Epithelial cell of prostate (primary cell): ENCODE data around the gene NUDT8.
"Not testable (repeated sequence)": the region's sequence is repeated elsewhere in the genome, so short reads cannot be mapped to it uniquely, and the experiment has no call there.

ENCODE experiments used
- DNase-seq: peaks from one replicate; pipeline ENCODE4 v3.0.0-alpha.2; 2011; ENCODE audit warnings: low read depth, low spot score
- H3K27ac ChIP-seq: fragments of 450-650 bp; 2 replicates; pipeline ENCODE4 v1.5.1; 2017; ENCODE audit warnings: mild to moderate bottlenecking

NUDT8 gene

DNA sequence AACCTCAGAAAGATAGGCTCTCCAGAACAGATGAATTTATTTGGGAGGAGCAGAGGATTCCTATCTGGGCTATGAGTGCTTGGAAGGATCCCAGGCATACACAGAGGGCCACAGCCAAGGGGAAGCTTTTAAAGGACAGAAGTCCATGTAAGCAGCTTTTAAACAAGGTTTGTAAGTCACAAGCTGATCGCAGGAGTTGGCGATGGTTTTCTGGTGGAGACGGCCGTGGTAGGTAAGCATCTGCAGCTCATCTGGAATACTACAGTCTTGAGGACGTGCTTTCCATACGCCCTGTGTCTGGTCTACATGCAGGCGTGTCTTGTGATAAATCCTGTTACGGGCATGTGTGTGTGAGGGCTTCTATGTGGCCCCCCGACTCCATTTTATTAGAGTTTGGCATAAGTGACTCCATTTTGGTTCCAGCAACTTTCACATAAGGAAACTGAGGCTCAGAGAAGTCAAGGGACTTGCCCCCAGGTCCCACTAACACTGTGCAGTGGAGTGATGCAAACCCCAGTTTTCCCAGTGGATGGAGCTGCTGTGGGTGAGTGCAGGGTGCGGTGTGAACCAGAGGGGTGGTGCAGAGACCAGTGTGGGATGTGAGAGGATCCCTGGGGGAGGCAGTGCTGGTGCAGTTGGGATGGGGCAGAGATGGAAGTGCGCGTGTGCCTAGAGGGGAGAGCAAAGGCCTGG lies 32.6 kb upstream of the NUDT8 start:
- no peak overlapping the region for H3K27ac ChIP-seq
- no peak for DNase-seq

DNA sequence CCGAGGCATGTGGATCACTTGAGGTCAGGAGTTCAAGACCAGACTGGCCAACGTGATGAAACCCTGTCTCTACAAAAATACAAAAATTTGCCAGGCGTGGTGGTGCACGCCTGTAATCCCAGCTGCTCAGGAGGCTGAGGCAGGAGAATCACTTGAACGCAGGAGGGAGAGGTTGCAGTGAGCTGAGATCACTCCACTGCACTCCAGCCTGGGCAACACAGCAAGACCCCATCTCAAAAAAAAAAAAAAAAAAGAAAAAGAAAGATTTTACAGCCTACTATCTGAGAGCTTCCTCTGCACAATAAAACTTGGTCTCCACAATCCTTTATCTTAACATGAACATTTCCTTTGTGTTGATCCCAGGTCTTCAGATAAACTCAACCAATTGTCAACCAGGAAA lies 31.0 kb upstream of the NUDT8 start:
- DNase-seq, H3K27ac ChIP-seq: not testable (repeated sequence)

DNA sequence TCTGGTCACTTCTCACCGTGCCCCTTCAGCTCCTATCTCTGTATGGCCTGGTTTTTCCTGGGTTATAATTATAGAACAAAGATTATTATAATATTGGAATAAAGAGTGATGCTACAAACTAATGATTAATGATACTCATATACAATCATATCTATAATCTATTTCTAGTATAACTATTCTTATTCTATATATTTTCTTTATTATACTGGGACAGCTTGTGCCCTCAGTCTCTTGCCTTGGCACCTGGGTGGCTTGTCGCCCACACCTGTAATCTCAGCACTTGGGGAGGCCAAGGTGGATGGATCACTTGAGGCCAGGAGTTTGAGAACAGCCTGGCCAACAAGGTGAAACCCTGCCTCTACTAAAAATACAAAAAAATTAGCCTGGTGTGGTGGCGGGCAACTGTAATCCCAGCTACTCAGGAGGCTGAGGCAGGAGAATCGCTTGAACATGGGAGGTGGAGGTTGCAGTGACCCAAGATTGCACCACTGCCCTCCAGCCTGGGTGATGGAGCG lies 30.0 kb upstream of the NUDT8 start:
- DNase-seq, H3K27ac ChIP-seq: not testable (repeated sequence)

DNA sequence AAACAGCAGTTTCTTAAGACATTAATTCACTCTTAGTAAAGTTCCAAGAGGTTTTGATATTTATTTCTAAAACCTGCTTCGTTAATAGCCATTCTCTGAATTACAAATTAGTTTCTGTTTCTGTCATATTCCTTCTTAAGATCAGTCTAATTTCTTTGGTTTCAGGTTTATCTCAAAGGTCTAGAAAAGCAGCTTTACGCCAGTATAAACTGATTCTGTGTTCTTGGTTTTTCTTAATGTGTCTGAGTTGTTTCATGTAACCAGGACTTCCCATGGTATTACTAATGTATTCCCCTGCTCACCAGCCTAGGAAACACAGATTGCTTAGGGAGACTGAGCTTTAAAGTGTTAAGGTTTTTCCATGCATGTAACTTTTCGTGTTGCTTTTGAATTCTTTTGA lies 27.6 kb upstream of the NUDT8 start:
- peak overlapping the region; percentile 80 for H3K27ac ChIP-seq
- DNase-seq = no peak

DNA sequence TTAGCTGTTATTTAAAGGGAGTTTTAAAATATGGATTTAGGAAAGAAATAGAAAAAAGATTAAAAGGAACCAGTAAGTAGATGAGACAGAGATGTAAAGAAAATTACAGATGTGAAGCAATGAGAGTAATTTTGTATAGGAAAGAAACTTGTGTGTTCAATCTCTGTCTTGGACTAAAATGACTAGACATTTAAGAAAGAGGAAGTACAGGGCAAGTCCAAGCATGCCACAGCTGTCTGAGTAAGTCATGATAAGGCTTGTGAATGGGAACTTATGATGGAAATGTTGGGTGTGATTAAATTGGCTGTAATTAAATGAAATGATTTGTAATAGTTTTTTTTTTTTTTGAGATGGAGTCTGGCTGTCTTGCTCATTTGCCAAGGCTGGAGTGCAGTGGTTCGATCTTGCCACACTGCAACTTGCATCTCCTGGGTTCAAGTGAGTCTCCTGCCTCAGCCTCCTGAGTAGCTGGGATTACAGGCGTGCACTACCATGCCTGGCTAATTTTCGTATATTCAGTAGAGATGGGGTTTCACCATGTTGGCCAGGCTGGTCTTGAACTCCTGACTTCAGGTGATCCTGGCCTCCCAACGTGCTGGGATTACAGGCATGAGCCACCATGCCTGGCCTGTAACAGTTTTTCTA lies 26.7 kb upstream of the NUDT8 start:
- DNase-seq = peak; percentile 89
- H3K27ac ChIP-seq = peak overlapping the region; percentile 80

DNA sequence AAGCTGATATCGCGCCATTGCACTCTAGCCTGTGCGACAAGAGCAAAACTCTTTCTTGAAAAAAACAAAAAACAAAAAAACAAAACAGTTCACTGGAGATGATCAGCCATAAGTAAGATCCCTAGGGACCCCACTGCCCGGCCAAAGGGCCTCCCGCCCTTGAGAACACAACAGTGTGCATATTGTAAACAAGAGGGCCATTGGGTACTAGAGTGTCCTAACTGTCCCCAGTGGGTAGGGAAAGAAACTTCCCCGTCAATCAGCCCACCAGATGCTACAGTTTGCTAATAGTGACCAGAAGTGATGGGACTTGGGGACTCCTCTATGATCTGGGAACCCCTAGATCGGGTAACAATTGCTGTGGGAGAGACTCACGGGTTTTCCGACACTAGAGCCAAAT lies 24.5 kb upstream of the NUDT8 start:
- DNase-seq = no peak
- no peak overlapping the region for H3K27ac ChIP-seq

DNA sequence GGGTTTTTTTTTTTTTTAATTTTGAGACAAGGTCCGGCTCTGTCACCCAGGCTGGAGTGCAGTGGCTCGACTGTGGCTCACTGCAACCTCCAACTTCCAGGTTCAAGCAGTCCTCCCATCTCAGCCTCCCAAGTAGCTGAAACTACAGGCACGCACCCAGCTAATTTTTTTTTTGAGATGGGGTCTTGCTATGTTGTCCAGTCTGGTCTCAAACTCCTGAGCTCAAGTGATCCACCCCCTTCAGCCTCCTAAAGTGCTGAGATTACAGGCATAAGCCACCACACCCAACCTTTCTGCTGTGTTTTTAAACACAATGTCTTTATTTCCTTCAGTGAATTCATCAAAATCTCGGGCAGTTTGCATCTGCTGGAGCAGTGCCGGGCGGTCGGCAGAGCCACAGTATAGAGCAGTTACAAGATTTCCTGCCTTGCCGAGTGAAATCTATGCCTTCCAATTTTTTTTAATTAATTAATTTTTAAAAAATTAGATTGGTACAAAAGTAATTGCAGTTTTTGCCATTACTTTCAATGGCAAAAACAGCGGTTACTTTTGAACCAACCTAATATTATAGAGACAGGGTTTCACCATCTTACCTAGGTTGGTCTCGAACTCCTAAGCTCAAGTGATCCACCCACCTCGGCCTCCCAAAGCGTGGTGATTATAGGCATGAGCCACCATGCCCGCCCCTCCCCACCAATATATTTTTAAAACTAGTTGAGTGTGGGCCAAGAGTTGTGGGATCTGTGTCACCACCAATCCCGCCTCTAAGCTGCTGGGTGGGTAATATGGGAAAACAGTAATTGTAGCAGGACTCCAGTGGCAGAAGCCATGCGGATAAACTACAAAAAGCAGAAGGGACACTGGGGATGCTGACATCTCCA lies 23.5 kb upstream of the NUDT8 start:
- no peak for DNase-seq

DNA sequence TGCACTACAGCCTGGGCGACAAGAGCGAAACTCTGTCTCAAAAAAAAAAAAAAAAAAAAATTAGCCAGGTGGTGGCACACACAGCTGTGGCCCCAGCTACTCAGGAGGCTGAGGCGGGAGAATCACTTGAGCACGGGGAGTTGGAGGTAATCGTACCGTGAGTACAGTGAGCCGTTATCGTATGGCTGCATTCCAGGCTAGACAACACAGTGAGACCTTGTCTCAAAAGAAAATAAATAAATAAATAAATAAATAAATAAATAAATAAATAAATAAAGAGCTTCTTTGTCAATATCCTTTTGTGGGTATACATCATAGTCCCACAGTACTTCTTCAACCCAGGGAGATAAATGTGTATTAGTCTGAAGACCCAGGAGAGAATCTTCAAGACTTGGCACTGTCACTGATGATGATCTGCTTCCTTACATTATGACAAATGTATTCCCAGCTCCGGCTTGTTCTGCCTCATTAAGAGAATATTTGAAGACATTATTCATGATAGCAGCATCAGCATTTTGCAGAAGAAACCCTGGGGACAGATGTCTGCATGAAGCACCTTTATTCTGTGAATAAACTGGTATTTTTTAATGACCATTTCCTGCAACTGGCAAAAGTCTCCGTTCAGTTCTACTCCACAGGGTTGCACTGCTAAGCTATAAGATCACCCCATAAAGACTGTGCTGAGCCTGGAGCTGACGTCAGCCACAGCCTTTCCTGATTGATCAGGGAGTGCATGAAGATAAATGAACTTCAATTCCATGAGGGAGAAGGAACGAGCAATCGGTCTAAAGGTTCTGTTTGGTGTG lies 22.4 kb upstream of the NUDT8 start:
- no peak overlapping the region for H3K27ac ChIP-seq
- DNase-seq = no peak

More for the DNA sequence above, 23.5 kb upstream of the NUDT8 start:
- H3K27ac ChIP-seq = no peak overlapping the region

DNA sequence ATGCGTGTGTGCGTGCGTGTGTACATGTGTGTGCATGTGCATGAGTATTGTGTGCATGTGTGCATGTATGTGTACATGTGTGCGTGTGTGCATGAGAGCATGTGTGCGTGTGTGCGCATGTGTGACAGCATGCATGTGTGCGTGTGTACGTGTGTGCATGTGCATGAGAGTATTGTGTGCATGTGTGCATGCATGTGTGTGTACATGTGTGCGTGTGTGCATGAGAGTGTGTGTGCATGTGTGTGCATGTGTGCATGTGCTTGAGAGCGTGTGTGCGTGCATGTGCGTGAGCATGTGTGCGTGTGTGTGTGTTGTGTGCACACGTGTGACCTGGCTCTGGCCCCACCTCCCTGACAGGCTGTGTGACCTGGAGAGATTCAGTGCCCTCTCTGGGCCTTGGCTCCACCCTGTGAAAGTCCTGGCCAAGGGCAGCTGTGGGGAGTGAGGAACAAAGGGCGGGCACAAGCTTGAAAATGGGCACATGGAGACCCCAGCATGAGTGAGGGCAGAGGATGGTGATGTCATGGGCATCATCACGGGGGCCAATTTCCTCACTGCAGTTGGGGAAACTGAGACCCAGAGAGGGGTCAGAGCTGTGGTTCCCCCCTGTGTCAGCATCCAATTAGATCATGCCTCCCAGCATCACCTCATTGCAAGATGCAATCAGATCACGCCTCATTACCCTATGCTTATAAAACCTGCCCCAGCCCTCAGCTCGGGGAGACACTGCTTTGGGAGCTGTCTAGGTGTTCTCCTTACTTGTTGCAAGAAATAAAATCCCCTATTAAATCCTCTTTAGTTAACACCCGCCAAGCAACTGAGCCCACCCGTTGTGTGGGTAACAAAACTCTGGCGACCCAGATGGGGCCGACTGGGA lies 20.1 kb upstream of the NUDT8 start:
- no peak overlapping the region for H3K27ac ChIP-seq
- DNase-seq = no peak

DNA sequence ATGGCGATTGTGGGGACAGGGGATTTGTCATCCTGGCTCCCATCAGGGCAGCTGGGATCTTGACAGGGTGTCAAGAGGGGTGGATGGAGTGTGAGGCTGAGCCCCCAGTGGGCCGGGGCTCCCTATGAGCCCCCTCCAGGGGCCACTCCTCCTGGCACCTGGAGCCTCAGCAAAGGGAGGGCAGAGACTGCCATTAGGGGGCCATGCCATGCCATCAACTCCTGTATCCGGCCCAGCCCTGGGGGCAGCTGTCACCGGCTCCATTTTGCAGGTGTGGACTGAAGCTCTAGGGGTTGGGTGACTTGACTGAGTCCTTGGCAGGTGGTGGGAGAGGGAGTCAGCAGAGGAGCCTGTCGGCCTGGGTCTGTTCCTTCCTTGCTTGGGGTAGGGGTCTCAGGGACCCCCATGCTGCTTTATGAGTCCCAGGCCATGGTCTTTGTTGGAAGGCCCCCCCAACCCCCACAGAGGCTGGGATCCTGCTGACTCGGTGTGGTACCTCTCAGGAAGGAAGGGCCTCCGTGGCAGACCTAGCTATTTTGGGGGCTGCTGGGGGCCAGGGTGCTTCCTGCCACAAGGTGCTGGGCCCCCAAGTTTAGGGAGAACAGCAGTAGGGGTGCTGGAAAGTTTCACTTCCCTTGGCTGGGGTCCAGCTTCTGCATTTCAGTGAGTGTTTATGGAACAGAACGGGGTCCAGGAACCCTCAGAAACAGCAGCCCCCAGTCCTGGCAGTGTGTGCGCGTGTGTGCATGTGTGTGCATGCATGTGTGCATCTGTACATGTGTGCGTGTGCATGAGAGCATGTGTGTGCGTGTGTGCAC lies 19.3 kb upstream of the NUDT8 start:
- H3K27ac ChIP-seq = no peak overlapping the region
- DNase-seq = no peak

DNA sequence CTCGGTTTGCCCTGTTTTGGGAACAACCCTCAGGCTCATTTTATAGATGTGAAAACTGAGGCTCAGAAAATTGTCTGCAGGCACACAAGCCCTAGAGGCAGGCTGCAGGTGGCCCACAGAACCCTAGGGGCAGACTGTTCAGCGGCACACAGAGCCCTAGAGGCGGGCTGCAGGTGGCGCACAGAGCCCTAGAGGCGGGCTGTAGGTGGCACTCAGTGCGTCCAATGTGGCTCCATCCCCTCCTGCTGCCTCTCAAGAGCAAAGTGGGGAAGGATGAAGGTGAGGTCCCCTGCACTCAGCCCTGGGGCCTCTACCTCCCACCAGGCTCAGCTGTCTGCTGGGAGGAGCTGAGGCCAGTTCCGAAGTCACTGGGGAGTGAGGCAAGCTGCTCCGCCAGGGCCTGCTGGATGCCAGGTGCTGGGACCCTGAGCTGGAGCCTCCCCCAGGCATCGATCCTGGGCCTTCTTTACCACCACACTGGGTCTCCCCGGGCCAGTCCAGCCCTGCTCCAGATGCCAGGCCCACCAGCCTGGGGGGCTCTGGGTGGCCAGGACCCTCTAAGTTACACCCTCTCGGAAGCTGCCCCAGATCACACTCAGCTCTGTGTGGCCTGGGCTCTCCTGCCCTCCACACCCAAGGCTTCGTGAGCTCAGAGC lies 18.5 kb upstream of the NUDT8 start:
- no peak overlapping the region for H3K27ac ChIP-seq
- DNase-seq = no peak

DNA sequence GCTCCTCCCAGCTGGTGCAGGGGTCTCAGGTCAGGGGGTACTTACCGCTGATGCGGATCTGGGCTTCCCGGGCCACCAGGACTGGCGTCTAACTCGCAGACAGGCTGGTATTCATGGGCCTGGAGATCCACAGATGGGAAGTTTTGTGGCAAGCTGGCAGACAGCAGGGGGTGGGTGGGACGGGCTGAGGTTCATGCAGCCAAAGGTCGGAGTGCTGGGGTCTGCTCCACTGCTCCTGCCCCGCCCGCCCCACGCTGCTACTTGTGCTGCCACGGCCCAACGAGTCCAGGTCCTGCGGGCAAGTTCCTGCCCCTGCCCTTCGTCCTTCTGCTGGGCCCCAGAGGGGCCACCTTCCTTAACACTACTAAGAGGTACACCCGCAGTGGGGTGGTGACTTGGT lies 17.7 kb upstream of the NUDT8 start:
- no peak overlapping the region for H3K27ac ChIP-seq
- no peak for DNase-seq

DNA sequence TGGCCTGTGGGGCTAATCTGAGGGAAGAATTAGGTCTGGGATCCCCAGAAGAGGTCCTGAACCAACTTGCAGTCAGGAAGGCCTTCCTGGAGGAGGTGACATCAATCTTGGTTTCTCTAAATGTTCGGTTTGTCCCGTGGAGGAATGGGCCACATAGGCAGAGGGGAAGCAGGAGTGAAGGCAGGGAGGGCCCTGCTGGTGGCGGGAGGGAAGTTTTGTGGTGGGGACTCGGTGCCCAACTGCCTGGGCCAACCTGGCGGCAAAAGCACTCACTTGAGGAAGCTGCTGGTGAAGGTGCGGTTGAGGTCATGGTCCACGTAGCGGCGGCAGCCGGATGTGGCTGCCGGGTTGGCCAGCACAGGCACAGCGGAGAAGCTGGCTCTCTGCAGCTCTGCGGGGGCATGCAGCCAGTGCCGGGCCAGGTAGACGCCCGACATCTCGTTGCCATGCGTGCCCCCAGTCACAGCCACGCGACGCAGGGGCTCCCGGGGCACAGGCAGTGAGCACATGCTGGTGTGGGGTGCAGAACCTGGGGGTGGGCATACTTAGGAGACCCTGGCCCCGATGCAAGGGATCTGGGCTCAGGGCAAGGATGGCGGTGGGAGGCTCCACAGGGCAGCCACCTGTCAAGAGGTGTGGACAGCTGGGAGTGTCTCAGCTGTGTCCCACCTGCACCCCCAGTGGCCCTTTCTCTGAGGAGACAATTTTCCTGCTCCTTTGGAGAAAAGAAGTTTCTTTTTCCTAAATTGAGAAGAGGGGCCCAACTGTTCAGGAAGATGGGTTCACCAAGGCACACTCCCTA lies 17.0 kb upstream of the NUDT8 start:
- no peak for DNase-seq
- no peak overlapping the region for H3K27ac ChIP-seq

DNA sequence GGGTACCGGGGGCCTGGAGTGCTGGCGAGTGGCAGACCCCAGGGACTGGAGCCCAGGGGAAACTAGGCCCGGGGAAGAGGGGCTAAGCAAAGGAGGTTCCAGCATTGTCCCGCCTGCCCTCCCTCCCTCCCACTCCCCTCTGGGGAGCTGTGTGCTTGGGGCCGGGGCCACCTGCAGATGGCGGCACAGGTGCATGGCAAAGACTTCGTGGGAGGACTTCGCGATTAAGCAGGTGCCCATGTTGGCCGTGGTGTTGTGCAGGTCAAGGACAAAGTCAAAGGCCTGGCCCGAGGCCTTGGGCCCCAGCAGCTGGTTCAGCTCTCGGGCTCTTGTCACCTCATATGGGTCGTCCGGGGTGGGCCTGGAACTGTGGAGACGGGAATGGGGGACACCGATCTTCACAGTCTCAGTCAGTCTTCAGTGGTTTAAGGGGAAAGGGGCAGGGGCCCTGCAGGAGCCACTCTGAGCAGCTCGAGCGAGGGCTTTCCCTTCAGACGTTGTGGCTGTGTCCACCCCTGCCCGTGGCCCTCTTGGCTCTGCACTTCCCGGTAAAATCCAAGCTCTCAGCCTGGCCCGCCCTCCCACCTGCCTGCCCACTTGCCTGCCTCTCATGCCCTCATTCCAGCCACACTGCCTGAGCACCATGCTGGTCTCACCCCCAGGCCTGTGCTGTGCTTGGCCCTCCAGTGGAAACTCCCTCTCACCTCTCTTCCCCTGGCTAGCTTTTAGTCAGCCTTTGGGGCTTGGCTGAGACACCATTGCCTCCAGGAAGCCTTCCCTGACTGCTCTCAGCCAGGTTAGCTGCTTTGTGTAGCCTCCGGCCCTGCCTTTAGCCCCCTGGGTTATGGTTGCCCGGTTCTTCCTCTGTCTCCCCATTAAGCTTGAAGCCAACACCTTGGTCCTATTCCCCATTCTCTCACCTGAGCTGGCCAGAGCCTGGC lies 16.1 kb upstream of the NUDT8 start:
- DNase-seq = no peak
- H3K27ac ChIP-seq = no peak overlapping the region

DNA sequence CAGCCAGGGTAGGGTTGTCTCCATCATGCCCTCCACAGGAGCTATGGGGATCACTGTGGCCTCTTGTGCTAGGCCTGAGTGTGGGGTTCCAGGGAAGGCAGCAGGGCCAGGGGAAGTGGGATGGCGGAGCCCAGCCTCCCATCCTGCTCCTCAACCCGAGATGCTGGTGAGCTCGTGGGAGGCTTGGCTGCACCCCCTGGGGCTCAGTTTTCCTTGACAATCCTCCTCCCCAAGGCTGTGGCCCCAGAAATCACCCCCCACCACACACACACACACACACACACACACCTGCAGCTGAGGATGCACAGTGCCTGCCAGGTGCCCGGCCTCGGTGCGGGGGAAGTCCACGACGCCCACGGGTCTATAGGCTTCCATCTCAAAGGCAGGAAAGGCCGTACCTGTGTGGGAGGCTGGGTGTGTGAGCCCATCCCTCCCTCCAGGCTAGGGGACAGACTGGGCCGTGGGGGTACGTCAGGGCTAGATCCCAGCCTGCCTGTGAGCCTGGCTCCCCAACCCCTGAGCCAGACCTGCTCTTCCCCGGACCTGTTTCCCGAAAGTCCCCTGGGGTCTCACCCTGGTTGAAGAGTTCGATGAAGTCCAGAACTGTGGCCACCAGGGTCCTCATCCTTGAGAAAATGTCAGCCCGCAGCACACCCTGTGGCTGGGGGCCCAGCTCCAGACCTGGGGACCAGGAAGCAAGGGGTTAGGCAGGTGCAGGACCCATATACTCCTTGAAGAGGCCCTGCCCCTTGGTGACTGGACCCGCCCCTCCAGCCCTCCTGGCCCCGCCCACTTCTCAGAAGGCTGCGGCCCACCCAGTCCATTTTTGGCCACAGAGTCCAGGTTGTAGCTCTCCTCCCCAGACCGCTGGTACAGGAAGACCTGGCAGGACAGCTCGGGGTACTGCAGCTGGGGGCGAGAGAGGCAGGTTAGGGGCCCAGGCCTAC lies 15.0 kb upstream of the NUDT8 start:
- no peak for DNase-seq
- no peak overlapping the region for H3K27ac ChIP-seq
